Stimulated activated naive B cell treated with anti-CD40 and anti-IgM and Interleukin-4, amounts not matched to agents 10 μg/mL and 1 μg/mL and 100 μg/mL, for 72 hours (primary cell): ENCODE measurements around the gene CLSTN1.
"Not testable (repeated sequence)": the region's sequence is repeated elsewhere in the genome, so short reads cannot be mapped to it uniquely, and the experiment has no call there.

Source experiments
- ATAC-seq, 2 donors: fragments of 150-1000 bp; cut with Tn5 transposase; replicated peaks; 2 replicates each; pipeline ENCODE4 v1.10.0; 2021; ENCODE audit warnings: moderate library complexity in 1 of 2
- DNase-seq: peaks from one replicate; pipeline ENCODE4 v3.0.0; 2021
- H3K27ac Mint-ChIP-seq: one replicate; pipeline ENCODE4 v1.8.0; 2022; ENCODE audit warnings: mild to moderate bottlenecking, mixed read lengths
- H3K27me3 Mint-ChIP-seq, 2 donors: one replicate each; pipeline ENCODE4 v1.8.0; 2022; ENCODE audit warnings: mixed read lengths in 2 of 2
- H3K36me3 Mint-ChIP-seq, 2 donors: one replicate each; pipeline ENCODE4 v1.8.0; 2022; ENCODE audit warnings: mixed read lengths in 2 of 2, mild to moderate bottlenecking in 1 of 2
- H3K4me1 Mint-ChIP-seq, 2 donors: one replicate each; pipeline ENCODE4 v1.8.0; 2022; ENCODE audit warnings: mixed read lengths in 2 of 2, mild to moderate bottlenecking in 1 of 2
- H3K4me3 Mint-ChIP-seq, 2 donors: one replicate each; pipeline ENCODE4 v1.8.0; 2022; ENCODE audit warnings: mild to moderate bottlenecking in 2 of 2, mixed read lengths in 2 of 2, moderate library complexity in 1 of 2
- H3K9me3 Mint-ChIP-seq, 2 donors: one replicate each; pipeline ENCODE4 v1.8.0; 2022; ENCODE audit warnings: mixed read lengths in 2 of 2, mild to moderate bottlenecking in 1 of 2

The CLSTN1 gene

GRCh38 chr1:9712767-9713166 is 111.0 kb downstream of the CLSTN1 start:
- H3K27ac Mint-ChIP-seq: peak overlapping the region; percentile 62
- H3K4me3 Mint-ChIP-seq, H3K27me3 Mint-ChIP-seq, H3K9me3 Mint-ChIP-seq, DNase-seq, ATAC-seq: not testable (repeated sequence)
- H3K4me1 Mint-ChIP-seq: peaks cover 29 to 43% of the 10 kb centered on the region in 2 donors
- H3K36me3 Mint-ChIP-seq: peaks cover 51 to 64% of the 10 kb centered on the region in 2 donors

DNA sequence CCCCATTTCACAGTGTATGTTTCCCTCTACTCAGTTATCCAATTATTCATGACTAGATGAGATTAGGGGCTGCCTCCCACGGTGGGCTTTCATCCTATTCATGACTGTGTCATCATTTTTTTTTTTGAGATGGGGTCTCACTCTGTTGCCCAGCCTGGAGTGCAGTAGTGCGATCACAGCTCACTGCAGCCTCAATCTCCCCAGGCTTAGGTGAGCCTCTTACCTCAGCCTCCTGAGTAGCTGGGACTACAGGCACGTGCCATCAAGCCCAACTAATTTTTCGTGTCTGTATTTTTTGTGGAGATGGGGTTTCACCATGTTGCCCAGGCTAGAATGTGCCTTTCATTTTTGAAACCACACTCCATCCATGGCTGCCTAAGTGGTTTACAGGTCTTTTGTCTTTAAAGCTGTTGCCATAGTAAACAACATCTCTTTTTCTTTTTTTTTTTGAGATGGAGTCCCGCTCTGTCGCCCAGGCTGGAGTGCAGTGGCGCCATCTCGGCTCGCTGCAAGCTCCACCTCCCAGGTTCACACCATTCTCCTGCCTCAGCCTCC is 112.2 kb downstream of the CLSTN1 start:
- Mint-ChIP-seq H3K9me3 (no peaks in the 10 kb centered on the region), H3K4me3 (no peak overlapping the region), H3K27me3 (no peaks in the 10 kb centered on the region), H3K36me3 (peaks cover 40 to 55% of the 10 kb centered on the region in 2 donors), H3K4me1 (peaks cover 20 to 33% of the 10 kb centered on the region in 2 donors), H3K27ac (peak overlapping the region; percentile 79)
- DNase-seq (no peak), ATAC-seq (peak; percentile 46 to 60)

- Mint-ChIP-seq H3K36me3 (peaks cover 32 to 52% of the 10 kb centered on the region in 2 donors), H3K27me3 (no peaks in the 10 kb centered on the region), H3K27ac (peak overlapping the region; percentile 73), H3K4me1 (peaks cover 18 to 26% of the 10 kb centered on the region in 2 donors), H3K4me3 (no peak overlapping the region), H3K9me3 (no peaks in the 10 kb centered on the region)
- DNase-seq (no peak), ATAC-seq (no peak)
Measured at GRCh38 chr1:9710037-9710436, 113.7 kb downstream of the CLSTN1 start.

DNA sequence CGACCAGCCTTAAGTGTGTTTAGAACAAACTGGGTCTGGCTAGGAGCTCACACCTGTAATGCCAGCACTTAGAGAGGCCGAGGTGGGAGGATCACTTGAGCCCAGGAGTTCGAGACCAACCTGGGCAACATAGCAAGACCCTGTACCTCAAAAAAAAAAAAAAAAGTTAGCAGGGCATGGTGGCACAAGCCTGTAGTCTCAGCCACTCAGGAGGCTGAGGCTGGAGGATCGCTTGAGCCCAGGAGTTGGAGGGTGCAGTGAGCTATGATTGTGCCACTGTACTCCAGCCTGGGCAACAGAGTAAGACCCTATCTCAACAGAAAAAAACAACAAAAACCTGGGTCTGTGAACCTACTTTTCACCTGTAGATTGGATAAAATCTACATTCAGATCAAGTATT is 117.6 kb downstream of the CLSTN1 start:
- Mint-ChIP-seq H3K27me3 (no peaks in the 10 kb centered on the region), H3K27ac (no peak overlapping the region), H3K9me3 (peaks cover 6 to 8% of the 10 kb centered on the region in 2 donors), H3K4me3 (no peak overlapping the region), H3K36me3 (peaks cover 48 to 60% of the 10 kb centered on the region in 2 donors), H3K4me1 (peaks cover 30 to 51% of the 10 kb centered on the region in 2 donors)
- ATAC-seq (no peak), DNase-seq (no peak)

DNA sequence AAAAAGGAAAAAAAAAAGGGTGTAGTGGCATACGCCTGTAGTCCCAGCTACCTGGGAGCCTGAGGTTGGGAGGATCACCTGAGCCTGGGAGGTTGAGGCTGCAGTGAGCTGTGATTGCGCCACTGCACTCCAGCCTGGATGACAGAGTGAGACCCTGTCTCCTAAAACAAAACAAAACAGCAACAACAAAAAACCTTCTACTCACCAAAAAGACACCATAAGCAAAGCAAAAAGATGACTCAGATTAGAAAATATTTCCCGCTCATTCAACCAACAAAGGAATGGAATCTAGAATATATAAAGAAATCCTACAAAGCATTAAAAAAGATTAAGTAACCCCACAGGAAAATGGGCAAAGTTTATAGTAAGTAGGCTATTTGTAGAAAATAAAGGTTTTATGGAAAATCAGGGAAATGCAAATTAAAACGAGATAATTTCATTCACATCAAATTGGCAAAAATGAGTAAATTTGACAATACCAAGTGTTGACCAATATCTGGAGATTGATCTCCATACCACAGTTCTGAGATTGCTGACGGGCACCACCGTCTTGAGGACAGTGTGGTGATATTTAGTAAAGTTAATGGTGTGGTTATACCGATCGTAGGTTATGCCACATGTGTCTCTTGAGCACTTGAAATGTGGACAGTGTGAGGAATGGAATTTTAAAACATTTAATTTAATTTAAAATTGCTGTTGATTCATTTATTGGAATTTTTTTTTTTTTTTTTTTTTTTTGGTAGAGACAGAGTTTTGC is 118.2 kb downstream of the CLSTN1 start:
- ATAC-seq (no peak), DNase-seq (no peak)
- Mint-ChIP-seq H3K36me3 (peaks cover 51 to 61% of the 10 kb centered on the region in 2 donors), H3K27me3 (no peaks in the 10 kb centered on the region), H3K9me3 (peaks cover 6 to 8% of the 10 kb centered on the region in 2 donors), H3K27ac (no peak overlapping the region), H3K4me3 (no peak overlapping the region), H3K4me1 (peaks cover 36 to 56% of the 10 kb centered on the region in 2 donors)

GRCh38 chr1:9703681-9704080 is 120.1 kb downstream of the CLSTN1 start:
- DNase-seq (no peak), ATAC-seq (no peak)
- no peak overlapping the region for H3K4me3 Mint-ChIP-seq
- no peaks in the 10 kb centered on the region for H3K27me3 Mint-ChIP-seq
- H3K4me1 Mint-ChIP-seq: peaks cover 38 to 67% of the 10 kb centered on the region in 2 donors
- peak overlapping the region; percentile 88 for H3K27ac Mint-ChIP-seq
- peaks cover 52 to 67% of the 10 kb centered on the region in 2 donors for H3K36me3 Mint-ChIP-seq
- H3K9me3 Mint-ChIP-seq: peaks cover 6 to 8% of the 10 kb centered on the region in 2 donors

DNA sequence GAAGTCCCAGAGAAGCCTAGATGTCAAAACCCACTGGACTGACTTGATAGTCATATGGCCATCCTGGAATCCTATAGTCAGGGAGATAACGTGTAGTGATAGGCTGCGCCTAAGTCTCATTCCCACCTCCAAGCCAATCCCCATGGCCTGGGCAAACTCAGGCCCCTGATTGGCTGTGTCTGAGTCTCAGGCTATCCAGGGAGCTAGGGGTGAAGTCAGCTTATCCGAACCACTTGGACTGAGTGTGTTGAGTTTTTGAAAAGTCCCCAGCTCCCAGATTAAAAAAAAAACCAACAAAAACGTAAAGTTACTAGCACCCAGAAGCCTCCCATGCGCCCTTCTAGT is 120.6 kb downstream of the CLSTN1 start:
- DNase-seq (no peak), ATAC-seq (no peak)
- Mint-ChIP-seq H3K4me3 (no peak overlapping the region), H3K27ac (peak overlapping the region; percentile 88), H3K9me3 (peaks cover 6 to 8% of the 10 kb centered on the region in 2 donors), H3K36me3 (peaks cover 51 to 71% of the 10 kb centered on the region in 2 donors), H3K27me3 (no peaks in the 10 kb centered on the region), H3K4me1 (peaks cover 39 to 71% of the 10 kb centered on the region in 2 donors)

DNA sequence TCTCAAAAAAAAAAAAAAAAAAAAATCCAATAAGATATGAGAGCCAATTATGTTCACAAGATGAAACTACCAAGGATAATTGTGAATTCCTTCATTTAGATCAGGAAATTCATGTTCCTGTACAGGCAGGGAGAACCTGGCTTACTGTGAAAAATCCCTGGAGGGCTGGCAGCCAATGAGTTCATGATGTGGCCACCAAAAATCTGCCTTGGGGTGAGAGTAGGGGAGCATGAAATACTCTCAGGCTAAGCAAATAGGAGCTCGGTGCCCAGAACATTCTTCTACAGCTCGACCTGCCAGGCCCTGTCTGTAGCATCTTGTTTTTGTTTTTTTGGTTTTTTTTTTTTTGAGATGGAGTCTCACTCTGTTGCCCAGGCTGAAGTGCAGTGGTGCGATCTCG is 122.1 kb downstream of the CLSTN1 start:
- H3K27ac Mint-ChIP-seq: peak overlapping the region; percentile 86
- peaks cover 51 to 73% of the 10 kb centered on the region in 2 donors for H3K36me3 Mint-ChIP-seq

DNA sequence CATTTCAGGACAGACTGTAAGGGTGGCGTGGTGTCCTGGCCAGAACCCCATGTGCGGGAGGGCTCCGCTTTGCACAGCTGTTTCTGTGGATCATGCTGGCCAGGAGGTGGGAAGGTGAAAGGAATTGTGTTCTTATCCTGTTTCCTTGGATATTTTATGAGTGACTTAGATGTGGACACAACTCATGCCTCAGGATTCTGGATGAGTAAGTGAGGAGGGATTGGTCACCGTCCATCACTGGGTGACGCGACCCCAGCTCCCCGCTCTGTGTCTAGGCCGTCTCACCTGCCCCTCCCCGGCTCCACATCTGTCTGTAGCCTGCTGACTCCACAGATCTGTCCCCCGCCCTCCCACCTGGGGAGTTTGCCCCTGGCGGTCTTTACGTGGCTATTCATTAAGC is 123.4 kb downstream of the CLSTN1 start:
- Mint-ChIP-seq H3K9me3 (peaks cover 6 to 8% of the 10 kb centered on the region in 2 donors), H3K36me3 (peaks cover 53 to 72% of the 10 kb centered on the region in 2 donors), H3K4me3 (no peak overlapping the region), H3K27ac (peak overlapping the region; percentile 86), H3K4me1 (peaks cover 39 to 70% of the 10 kb centered on the region in 2 donors), H3K27me3 (no peaks in the 10 kb centered on the region)
- ATAC-seq (no peak), DNase-seq (no peak)

More for the DNA sequence above, 122.1 kb downstream of the CLSTN1 start:
- Mint-ChIP-seq H3K4me1 (peaks cover 39 to 67% of the 10 kb centered on the region in 2 donors), H3K4me3 (no peak overlapping the region), H3K9me3 (peaks cover 6 to 8% of the 10 kb centered on the region in 2 donors), H3K27me3 (no peaks in the 10 kb centered on the region)
- ATAC-seq (no peak), DNase-seq (no peak)

- Mint-ChIP-seq H3K36me3 (peaks cover 53 to 74% of the 10 kb centered on the region in 2 donors), H3K27ac (peak overlapping the region; percentile 87), H3K9me3 (peaks cover 6 to 7% of the 10 kb centered on the region in 2 donors), H3K4me3 (no peak overlapping the region), H3K4me1 (peaks cover 41 to 70% of the 10 kb centered on the region in 2 donors), H3K27me3 (no peaks in the 10 kb centered on the region)
- no peak for DNase-seq
- no peak for ATAC-seq
Measured at GRCh38 chr1:9699361-9699760, 124.4 kb downstream of the CLSTN1 start.

DNA sequence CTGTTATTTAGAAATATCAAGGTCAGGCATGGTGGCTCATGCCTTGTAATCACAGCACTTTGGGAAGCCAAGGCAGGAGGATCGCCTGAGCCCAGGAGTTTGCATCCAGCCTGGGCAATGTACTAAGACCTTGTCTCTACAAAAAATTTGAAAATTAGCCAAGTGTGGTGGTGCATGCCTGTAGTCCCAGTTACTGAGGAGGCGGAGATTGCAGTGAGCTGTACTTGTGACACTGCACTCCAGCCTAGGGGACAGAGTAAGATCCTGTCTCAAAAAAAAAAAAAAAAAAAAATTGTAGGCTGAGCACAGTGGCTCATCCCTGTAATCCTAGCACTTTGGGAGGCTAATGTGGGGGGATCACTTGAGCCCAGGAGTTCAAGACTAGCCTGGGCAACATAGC is 127.0 kb downstream of the CLSTN1 start:
- no peaks in the 10 kb centered on the region for H3K9me3 Mint-ChIP-seq
- peaks cover 31 to 58% of the 10 kb centered on the region in 2 donors for H3K4me1 Mint-ChIP-seq
- H3K4me3 Mint-ChIP-seq: no peak overlapping the region
- no peaks in the 10 kb centered on the region for H3K27me3 Mint-ChIP-seq
- ATAC-seq (no peak), DNase-seq (no peak)
- peak overlapping the region; percentile 91 for H3K27ac Mint-ChIP-seq
- H3K36me3 Mint-ChIP-seq: peaks cover 43 to 66% of the 10 kb centered on the region in 2 donors

GRCh38 chr1:9691691-9692090 is 132.1 kb downstream of the CLSTN1 start:
- H3K27me3 Mint-ChIP-seq: no peaks in the 10 kb centered on the region
- peaks cover 44 to 72% of the 10 kb centered on the region in 2 donors for H3K4me1 Mint-ChIP-seq
- no peak for ATAC-seq
- peaks cover 40 to 60% of the 10 kb centered on the region in 2 donors for H3K36me3 Mint-ChIP-seq
- no peak overlapping the region for H3K27ac Mint-ChIP-seq
- no peak for DNase-seq
- H3K4me3 Mint-ChIP-seq: no peak overlapping the region
- no peaks in the 10 kb centered on the region for H3K9me3 Mint-ChIP-seq

DNA sequence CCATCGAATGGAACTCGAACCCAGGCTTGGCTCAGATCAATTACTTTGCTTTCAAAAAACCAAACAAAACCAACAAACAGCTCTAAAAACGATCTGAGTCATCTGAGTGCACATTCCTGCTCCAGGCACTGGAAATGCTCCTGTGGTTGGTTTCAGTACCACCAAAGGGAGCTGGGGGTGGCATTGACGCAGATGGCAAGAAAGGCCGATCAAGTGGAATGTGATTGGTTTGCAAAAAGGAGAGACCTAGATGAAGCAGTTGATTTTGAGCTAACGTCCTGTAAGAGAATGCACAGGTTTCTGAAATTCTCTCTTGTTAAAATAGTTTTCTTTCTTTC is 132.7 kb downstream of the CLSTN1 start:
- no peak for ATAC-seq
- Mint-ChIP-seq H3K4me1 (peaks cover 42 to 73% of the 10 kb centered on the region in 2 donors), H3K9me3 (no peaks in the 10 kb centered on the region), H3K27ac (peak overlapping the region; percentile 83), H3K36me3 (peaks cover 37 to 57% of the 10 kb centered on the region in 2 donors), H3K27me3 (no peaks in the 10 kb centered on the region), H3K4me3 (no peak overlapping the region)
- DNase-seq: no peak

DNA sequence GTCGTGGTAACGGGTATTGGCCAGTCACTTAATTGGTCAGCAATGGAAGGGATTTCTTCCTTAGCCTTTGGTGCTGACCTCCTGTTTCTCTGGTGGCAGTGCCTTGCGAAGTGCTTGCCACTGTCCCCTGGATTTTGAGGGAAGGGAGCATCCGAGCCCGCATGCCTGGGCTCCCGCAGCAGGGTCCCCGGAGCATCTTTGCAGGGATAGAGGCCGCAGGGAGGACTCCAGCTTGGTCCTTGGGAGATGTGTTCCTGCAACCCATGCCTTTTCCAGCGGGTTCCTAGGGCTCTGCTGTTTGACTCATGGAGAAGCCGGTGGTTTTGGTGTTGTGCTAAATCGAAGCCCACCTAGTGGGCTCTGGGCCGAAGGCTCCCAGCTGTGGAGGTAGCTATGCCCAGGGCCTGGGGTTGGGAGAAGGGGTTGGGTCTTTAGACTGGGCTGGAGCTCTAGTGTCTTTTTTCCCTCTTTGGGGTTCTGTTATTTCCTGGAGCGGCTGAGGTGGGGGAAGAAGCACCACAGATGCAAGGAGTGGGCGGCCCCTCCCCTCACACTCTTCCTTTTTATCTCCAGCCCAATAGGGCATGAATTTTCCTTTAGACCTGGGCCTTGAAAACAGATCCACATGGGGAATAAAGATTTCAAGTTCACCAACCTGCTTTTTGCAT is 133.2 kb downstream of the CLSTN1 start:
- Mint-ChIP-seq H3K9me3 (no peaks in the 10 kb centered on the region), H3K36me3 (peaks cover 37 to 60% of the 10 kb centered on the region in 2 donors), H3K27me3 (no peaks in the 10 kb centered on the region), H3K4me3 (peak overlapping the region; percentile 84 to 86), H3K4me1 (peaks cover 47 to 78% of the 10 kb centered on the region in 2 donors), H3K27ac (peak overlapping the region; percentile 83)
- ATAC-seq (no peak), DNase-seq (no peak)
